ENCODE data around the gene CNKSR3.

- TF ChIP-seq, protein P1, sequence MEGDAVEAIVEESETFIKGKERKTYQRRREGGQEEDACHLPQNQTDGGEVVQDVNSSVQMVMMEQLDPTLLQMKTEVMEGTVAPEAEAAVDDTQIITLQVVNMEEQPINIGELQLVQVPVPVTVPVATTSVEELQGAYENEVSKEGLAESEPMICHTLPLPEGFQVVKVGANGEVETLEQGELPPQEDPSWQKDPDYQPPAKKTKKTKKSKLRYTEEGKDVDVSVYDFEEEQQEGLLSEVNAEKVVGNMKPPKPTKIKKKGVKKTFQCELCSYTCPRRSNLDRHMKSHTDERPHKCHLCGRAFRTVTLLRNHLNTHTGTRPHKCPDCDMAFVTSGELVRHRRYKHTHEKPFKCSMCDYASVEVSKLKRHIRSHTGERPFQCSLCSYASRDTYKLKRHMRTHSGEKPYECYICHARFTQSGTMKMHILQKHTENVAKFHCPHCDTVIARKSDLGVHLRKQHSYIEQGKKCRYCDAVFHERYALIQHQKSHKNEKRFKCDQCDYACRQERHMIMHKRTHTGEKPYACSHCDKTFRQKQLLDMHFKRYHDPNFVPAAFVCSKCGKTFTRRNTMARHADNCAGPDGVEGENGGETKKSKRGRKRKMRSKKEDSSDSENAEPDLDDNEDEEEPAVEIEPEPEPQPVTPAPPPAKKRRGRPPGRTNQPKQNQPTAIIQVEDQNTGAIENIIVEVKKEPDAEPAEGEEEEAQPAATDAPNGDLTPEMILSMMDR (IDR thresholded peaks at IDR 0.05; ENCODE audit: borderline replicate concordance, extremely low read depth, low read length, poor library complexity, severe bottlenecking): no peak
- no peak for TF ChIP-seq EZH2 (IDR thresholded peaks at IDR 0.05; ENCODE audit: borderline replicate concordance, low read depth, low read length, severe bottlenecking)
Measured at GRCh38 chr6:154554491-154554890, 44.0 kb upstream of the CNKSR3 start.

Data from DND-41 (cell line).